Measurements from ENCODE around the gene ARID3A. TPM values are rescaled to one million over a fixed set of nuclear protein-coding genes. Genes with fewer than 3 reads are reported as not detected.

ARID3A gene
- total and polyA plus RNA-seq, 7 donors: 1.4 to 11.6 (median 3.7) TPM

DNA sequence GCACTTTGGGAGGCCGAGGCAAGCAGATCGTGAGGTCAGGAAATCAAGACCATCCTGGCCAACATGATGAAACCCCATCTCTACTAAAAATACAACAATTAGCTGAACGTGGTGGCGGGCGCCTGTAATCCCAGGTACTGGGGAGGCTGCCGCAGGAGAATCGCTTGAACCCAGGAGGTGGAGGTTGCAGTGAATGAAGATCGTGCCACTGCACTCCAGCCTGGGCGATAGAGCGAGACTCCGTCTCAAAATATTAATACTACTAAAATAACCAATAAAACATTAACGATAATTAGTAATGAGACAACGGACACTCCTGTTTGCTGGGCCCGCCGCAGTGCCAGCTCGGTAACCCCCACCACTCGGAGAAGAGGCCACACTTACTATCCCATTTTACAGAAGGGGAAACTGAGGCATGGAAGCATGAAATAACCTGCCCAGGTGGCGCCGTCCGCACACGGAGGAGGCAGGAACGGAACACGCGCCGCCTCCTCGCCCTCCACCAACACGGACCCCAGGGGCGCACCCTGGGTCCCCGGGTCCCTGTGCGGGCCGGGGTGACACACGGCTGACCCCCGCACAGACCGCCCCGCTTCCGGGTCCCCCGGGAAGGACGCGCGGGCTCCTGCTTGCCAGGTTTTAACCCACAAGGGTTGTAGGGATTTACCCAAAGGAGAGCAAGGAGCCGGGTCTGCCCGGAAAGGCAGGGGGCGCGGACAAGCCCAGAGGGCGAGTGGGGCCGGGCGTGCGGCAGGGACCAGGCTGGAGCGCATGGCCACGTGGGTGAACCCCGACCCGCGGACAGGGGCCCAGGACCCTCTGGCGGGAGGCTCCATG lies 14.4 kb upstream of the ARID3A start:
- no peaks in the 10 kb centered on the region for H3K36me3 ChIP-seq
- DNase-seq: no peak
- TF ChIP-seq EP300 (IDR thresholded peaks at IDR 0.05): no peak
- peak overlapping the region in 1 of 4 donors; percentile 87 for H3K4me3 ChIP-seq
- H3K4me1 ChIP-seq: peaks cover 0 to 15% (median 12%) of the 10 kb centered on the region in 4 donors
- 85 to 92% methylated on average over 54 of the region's 54 CpGs for WGBS, 2 donors
- no peaks in the 10 kb centered on the region for H3K9me3 ChIP-seq
- H3K27me3 ChIP-seq: peaks cover 0 to under 1% (median 0%) of the 10 kb centered on the region in 3 donors
- peak overlapping the region in 2 of 4 donors; percentile 27 to 49 for H3K27ac ChIP-seq
- intact Hi-C loops (cut with DNase I): no loop called here

DNA sequence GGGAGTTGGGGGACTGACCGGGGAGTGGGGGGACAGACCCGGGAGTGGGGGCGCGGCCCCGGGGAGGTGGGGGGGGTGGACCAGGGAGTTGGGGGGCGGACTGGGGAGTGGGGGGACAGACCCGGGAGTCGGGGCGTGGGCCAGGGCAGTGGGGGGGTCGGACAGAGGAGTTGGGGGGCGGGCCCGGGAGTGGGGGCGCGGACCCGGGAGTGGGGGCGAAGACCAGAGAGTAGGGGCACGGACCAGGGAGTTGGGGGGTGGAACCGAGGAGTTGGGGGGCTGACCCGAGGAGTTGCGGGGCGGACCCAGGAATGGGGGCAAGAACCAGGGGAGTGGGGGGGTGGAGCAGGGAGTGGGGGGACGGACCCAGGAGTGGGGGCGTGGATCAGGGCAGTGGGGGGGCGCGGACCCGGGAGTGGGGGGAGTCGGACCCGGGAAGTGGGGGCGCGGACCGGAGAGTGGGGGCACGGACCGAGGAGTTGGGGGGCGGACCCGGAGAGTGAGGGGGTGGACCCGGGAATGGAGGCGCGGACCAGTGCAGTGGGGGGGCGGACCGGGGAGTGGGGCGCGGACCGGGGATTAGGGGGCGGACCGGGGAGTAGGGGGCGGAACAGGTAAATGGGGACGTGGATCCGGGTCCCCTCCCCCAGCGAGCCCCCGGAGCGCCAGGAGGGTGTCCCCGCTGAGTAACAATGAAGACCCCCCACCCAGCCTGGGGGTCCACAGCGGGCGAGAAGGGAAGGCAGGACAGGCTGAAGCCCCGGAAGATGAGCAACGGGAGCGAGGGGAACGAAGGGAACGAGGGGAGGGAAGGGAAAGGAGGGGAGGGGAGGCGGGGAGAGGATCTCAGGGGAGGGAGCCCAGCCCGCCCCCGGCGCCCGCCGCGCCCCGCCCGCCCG lies 13.4 kb upstream of the ARID3A start:
- WGBS, 2 donors: 5 to 11% methylated on average over 69 of the region's 69 CpGs
- Histone ChIP-seq H3K4me3 (peak overlapping the region; percentile 80 to 99 (median 90)), H3K36me3 (no peaks in the 10 kb centered on the region), H3K27me3 (peaks cover 7 to 11% (median 8%) of the 10 kb centered on the region in 3 donors), H3K4me1 (peaks cover 0 to 23% (median 19%) of the 10 kb centered on the region in 4 donors), H3K9me3 (no peaks in the 10 kb centered on the region), H3K27ac (peak overlapping the region; percentile 86 to 94 (median 92))
- TF ChIP-seq, protein P1, sequence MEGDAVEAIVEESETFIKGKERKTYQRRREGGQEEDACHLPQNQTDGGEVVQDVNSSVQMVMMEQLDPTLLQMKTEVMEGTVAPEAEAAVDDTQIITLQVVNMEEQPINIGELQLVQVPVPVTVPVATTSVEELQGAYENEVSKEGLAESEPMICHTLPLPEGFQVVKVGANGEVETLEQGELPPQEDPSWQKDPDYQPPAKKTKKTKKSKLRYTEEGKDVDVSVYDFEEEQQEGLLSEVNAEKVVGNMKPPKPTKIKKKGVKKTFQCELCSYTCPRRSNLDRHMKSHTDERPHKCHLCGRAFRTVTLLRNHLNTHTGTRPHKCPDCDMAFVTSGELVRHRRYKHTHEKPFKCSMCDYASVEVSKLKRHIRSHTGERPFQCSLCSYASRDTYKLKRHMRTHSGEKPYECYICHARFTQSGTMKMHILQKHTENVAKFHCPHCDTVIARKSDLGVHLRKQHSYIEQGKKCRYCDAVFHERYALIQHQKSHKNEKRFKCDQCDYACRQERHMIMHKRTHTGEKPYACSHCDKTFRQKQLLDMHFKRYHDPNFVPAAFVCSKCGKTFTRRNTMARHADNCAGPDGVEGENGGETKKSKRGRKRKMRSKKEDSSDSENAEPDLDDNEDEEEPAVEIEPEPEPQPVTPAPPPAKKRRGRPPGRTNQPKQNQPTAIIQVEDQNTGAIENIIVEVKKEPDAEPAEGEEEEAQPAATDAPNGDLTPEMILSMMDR (IDR thresholded peaks at IDR 0.05): no peak
- TF ChIP-seq POLR2AphosphoS5 (IDR thresholded peaks at IDR 0.05) (no peak), EP300 (IDR thresholded peaks at IDR 0.05) (no peak), POLR2A (IDR thresholded peaks at IDR 0.05) (no peak)
- intact Hi-C loops (cut with DNase I): no loop called here
- no peak for DNase-seq

DNA sequence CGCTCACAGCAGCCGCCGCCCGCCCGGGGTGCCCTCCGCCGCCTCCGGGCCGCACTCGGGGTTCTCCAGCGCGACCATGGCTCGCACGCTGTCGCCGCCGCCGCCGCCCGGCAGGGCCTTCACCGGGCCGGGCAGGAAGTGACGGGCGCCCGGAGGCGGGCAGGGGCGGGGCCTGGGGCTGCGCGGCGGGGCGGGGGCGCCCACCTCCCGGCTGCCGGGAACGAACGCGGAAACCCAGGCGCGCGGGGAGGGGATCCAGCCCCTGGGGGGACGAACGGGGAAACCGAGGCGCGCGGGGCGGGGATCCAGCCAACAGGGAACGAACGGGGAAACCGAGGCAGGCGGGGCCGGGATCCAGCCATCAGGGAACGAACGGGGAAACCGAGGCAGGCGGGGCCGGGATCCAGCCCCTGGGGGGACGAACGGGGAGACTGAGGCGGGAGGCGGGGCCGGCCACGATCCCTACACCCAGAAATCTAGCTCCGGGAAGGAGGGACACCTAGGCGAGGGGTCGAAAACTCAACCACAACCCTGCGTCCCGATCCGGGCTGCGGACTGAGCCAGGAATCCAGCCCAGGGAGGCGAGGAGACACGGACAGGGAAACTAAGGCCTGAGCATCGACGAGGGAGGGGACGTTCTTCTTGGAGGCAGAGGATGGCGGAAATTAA lies 12.6 kb upstream of the ARID3A start, which contains the start of gene R3HDM4:
Gene R3HDM4 (minus strand): TSS at position 140 of the 669 bp plus-strand sequence. CDS start 62 bp downstream, at position 78.
- no peaks in the 10 kb centered on the region for H3K36me3 ChIP-seq
- intact Hi-C loops (cut with DNase I): no loop called here
- H3K4me1 ChIP-seq: peaks cover 0 to 31% (median 27%) of the 10 kb centered on the region in 4 donors
- TF ChIP-seq POLR2A (IDR thresholded peaks at IDR 0.05) (peak in 1 of 2 donors; percentile 16), POLR2AphosphoS5 (IDR thresholded peaks at IDR 0.05) (peak; percentile 76 to 91 (median 86))
- TF ChIP-seq, protein P1 (IDR thresholded peaks at IDR 0.05): no peak
- H3K27me3 ChIP-seq: peaks cover 15 to 19% (median 16%) of the 10 kb centered on the region in 3 donors
- no peaks in the 10 kb centered on the region for H3K9me3 ChIP-seq
- DNase-seq: peak; percentile 90
- peak within 1 kb of the TSS; percentile 86 to 94 (median 92) for H3K27ac ChIP-seq
- 0 to 1% methylated on average over 76 of the region's 76 CpGs for WGBS, 2 donors
- H3K4me3 ChIP-seq: peak within 1 kb of the TSS; percentile 82 to 99 (median 90)

DNA sequence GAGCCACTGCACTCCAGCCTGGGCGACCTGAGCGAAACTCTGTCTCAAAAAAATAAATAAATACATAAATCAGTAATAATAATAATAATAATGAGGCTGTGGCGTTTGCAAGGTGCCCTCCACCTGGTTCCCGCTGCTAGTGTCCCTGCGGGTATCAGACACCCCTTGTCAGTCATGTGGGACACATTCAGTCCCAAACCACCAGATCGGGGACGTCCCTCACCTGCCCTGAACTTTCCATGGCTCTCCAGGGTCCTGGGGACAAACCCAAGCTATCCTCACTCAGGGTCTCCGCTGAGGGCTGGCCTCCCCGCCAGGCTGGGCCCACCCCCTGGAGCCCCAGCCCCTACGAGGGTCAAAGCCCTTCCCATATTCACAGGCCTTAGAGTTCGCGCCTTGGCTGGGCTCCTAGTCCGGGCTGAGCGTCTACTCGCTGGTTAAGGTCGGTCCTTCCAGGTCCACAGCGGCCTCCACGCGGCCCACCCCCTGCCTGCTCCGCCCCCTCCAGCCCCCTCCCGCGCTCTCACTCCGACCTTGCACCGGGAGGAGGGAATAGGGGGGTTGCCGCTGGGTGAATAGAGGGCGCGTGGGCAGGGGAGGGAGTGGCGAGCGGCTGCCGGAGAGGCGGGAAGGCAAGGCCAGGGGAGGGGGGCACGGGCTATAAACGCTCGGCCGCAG lies 9.1 kb upstream of the ARID3A start:
- H3K27me3 ChIP-seq: peaks cover 42 to 52% (median 49%) of the 10 kb centered on the region in 3 donors
- DNase-seq: no peak
- intact Hi-C loops (cut with DNase I): no loop called here
- no peaks in the 10 kb centered on the region for H3K9me3 ChIP-seq
- TF ChIP-seq EP300 (IDR thresholded peaks at IDR 0.05) (no peak), POLR2AphosphoS5 (IDR thresholded peaks at IDR 0.05) (no peak), POLR2A (IDR thresholded peaks at IDR 0.05) (no peak)
- TF ChIP-seq, protein P1 (IDR thresholded peaks at IDR 0.05): no peak
- peak overlapping the region; percentile 1 to 41 (median 26) for H3K4me3 ChIP-seq
- H3K27ac ChIP-seq: no peak overlapping the region
- no peaks in the 10 kb centered on the region for H3K36me3 ChIP-seq
- 7 to 18% methylated on average over 35 of the region's 35 CpGs for WGBS, 2 donors
- H3K4me1 ChIP-seq: peaks cover 0 to 57% (median 48%) of the 10 kb centered on the region in 4 donors

All from sigmoid colon (tissue), 7 donors.